Neuronal stem cell (in vitro differentiated cells): ENCODE measurements around the gene GJB6.

Source experiments
- DNase-seq: peaks from one replicate; pipeline ENCODE4 v3.0.0-alpha.2; 2013; ENCODE audit warnings: low spot score
- H2AFZ ChIP-seq: one replicate; pipeline ENCODE4 v1.6.1; 2013; ENCODE audit warnings: mild to moderate bottlenecking, low read length, inconsistent platforms
- H2AK5ac ChIP-seq: 2 replicates; pipeline ENCODE4 v1.6.1; 2013; ENCODE audit warnings: low read depth, mild to moderate bottlenecking, inconsistent platforms, low read length, moderate library complexity, mixed read lengths
- H2BK120ac ChIP-seq: 2 replicates; pipeline ENCODE4 v1.6.1; 2013; ENCODE audit warnings: low read depth, mild to moderate bottlenecking, inconsistent platforms, low read length, moderate library complexity, mixed read lengths
- H2BK12ac ChIP-seq: one replicate; pipeline ENCODE4 v1.6.1; 2013; ENCODE audit warnings: low read length, inconsistent platforms
- H2BK15ac ChIP-seq: 2 replicates; pipeline ENCODE4 v1.6.1; 2013; ENCODE audit warnings: mild to moderate bottlenecking, low read length, inconsistent platforms, mixed read lengths
- H2BK5ac ChIP-seq: one replicate; pipeline ENCODE4 v1.6.1; 2013; ENCODE audit warnings: inconsistent platforms, mild to moderate bottlenecking, low read length, moderate library complexity
- H3K14ac ChIP-seq: one replicate; pipeline ENCODE4 v1.6.1; 2013; ENCODE audit warnings: low read length, inconsistent platforms
- H3K18ac ChIP-seq: 2 replicates; pipeline ENCODE4 v1.6.1; 2013; ENCODE audit warnings: low read length, inconsistent platforms
- H3K23ac ChIP-seq: 2 replicates; pipeline ENCODE4 v1.6.1; 2013; ENCODE audit warnings: low read depth, mild to moderate bottlenecking, mixed read lengths, low read length, inconsistent platforms; ENCODE audit not compliant: poor library complexity
- H3K27ac ChIP-seq: replicated peaks from 3 replicates; pipeline ENCODE4 v1.5.1; 2013; ENCODE audit warnings: low read length, inconsistent platforms
- H3K27me3 ChIP-seq, 3 experiments: 2 replicates each; pipeline ENCODE4 v1.6.1; 2013; ENCODE audit warnings: low read length in 3 of 3, mild to moderate bottlenecking in 2 of 3, inconsistent platforms in 1 of 3, low read depth in 1 of 3, mixed read lengths in 1 of 3, moderate library complexity in 1 of 3; ENCODE audit not compliant: control insufficient read depth in 3 of 3, insufficient read depth in 3 of 3
- H3K36me3 ChIP-seq, 2 donors: replicated peaks in 1 of 2; 2 replicates each; pipeline ENCODE4 v1.6.1; 2013; ENCODE audit warnings: low read length in 2 of 2; ENCODE audit not compliant: control insufficient read depth in 2 of 2, insufficient read depth in 2 of 2
- H3K4ac ChIP-seq: 2 replicates; pipeline ENCODE4 v1.6.1; 2013; ENCODE audit warnings: inconsistent platforms, mild to moderate bottlenecking, low read length, moderate library complexity
- H3K4me1 ChIP-seq, 2 donors: 1 replicate in 1 of 2; 2 replicates in 1 of 2; pipeline ENCODE4 v1.6.1; 2013; ENCODE audit warnings: low read length in 2 of 2, low read depth in 1 of 2; ENCODE audit not compliant: control insufficient read depth in 2 of 2, insufficient read depth in 1 of 2
- H3K4me2 ChIP-seq: one replicate; pipeline ENCODE4 v1.6.1; 2013; ENCODE audit warnings: mild to moderate bottlenecking, low read length, inconsistent platforms; ENCODE audit not compliant: insufficient read depth, poor library complexity, severe bottlenecking
- H3K4me3 ChIP-seq, 2 donors: 2 replicates each; pipeline ENCODE4 v1.5.1; 2013; ENCODE audit warnings: low read length in 2 of 2, mild to moderate bottlenecking in 2 of 2, inconsistent platforms in 1 of 2, moderate library complexity in 1 of 2
- H3K79me1 ChIP-seq: one replicate; pipeline ENCODE4 v1.6.1; 2013; ENCODE audit warnings: low read depth, mild to moderate bottlenecking, inconsistent platforms, low read length, moderate library complexity
- H3K9ac ChIP-seq: one replicate; pipeline ENCODE4 v1.6.1; 2013; ENCODE audit warnings: mild to moderate bottlenecking, low read depth, low read length, inconsistent platforms; ENCODE audit not compliant: poor library complexity
- H3K9me3 ChIP-seq, 2 donors: replicated peaks in 1 of 2; 2 replicates each; pipeline versions ENCODE3 to v1.6.1; 2013; ENCODE audit warnings: low read length in 2 of 2, mild to moderate bottlenecking in 2 of 2, inconsistent platforms in 1 of 2, low read depth in 1 of 2, mixed read lengths in 1 of 2, moderate library complexity in 1 of 2; ENCODE audit not compliant: control insufficient read depth in 2 of 2, insufficient read depth in 1 of 2
- H4K8ac ChIP-seq: one replicate; pipeline ENCODE4 v1.6.1; 2013; ENCODE audit warnings: low read depth, mild to moderate bottlenecking, inconsistent platforms, low read length, moderate library complexity
- H4K91ac ChIP-seq: one replicate; pipeline ENCODE4 v1.6.1; 2013; ENCODE audit warnings: low read length, low read depth, mild to moderate bottlenecking, inconsistent platforms; ENCODE audit not compliant: poor library complexity
- WGBS, 2 donors: extraction: QIAGEN DNeasy Blood & Tissue Kit; methylation state at CpG; one replicate each; pipeline ENCODE4 v1.1.7; 2013; ENCODE audit warnings: missing lambda C conversion rate in 2 of 2, mixed read lengths in 1 of 2; ENCODE audit not compliant: insufficient read length in 2 of 2, insufficient replicate concordance in 1 of 2; ENCODE audit errors: extremely low coverage in 2 of 2; 5-methylcytosine and 5-hydroxymethylcytosine counted together

GJB6 gene

DNA sequence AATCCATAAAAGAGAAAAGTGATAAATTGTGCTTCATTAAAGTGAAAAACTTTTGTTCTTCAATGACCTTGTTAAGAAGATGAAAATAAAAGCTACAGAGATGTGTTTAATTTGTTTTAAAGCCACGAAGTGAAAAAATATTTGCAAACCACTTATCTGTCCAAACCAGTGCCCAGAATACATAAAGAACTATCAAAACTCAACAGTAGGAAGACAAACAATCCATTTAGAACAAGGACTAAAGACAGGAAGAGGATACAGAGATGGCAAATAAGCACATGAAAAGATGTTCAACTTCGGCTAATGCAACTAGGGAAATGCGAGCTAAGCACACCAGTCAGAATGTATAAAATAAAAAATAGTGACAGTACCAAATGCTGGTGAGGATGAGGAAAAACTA, 15.0 kb downstream of the GJB6 start:
- Histone ChIP-seq H4K91ac (no peak overlapping the region), H2AK5ac (no peak overlapping the region), H3K79me1 (no peaks in the 10 kb centered on the region), H3K4me2 (no peak overlapping the region), H3K4ac (no peak overlapping the region), H2AFZ (no peak overlapping the region), H3K4me1 (no peaks in the 10 kb centered on the region), H2BK15ac (no peak overlapping the region), H2BK5ac (no peak overlapping the region), H3K9me3 (no peaks in the 10 kb centered on the region), H4K8ac (no peak overlapping the region), H3K4me3 (no peak overlapping the region), H2BK12ac (no peak overlapping the region), H3K18ac (no peak overlapping the region), H2BK120ac (no peak overlapping the region), H3K36me3 (no peaks in the 10 kb centered on the region), H3K9ac (no peak overlapping the region), H3K27ac (no peak overlapping the region), H3K23ac (no peak overlapping the region), H3K27me3 (no peaks in the 10 kb centered on the region), H3K14ac (no peak overlapping the region)
- DNase-seq: no peak
- WGBS, 2 donors: no CpG with 5 or more reads among the region's 3 CpGs

GRCh38 chr13:20209948-20210347, 22.2 kb downstream of the GJB6 start:
- Histone ChIP-seq H4K8ac (no peak overlapping the region), H2BK12ac (no peak overlapping the region), H3K4me3 (no peak overlapping the region), H2BK5ac (no peak overlapping the region), H3K4me2 (no peak overlapping the region), H3K4ac (no peak overlapping the region), H3K36me3 (no peaks in the 10 kb centered on the region), H2AFZ (no peak overlapping the region), H3K27me3 (peaks cover 0 to 9% (median 0%) of the 10 kb centered on the region in 3 experiments), H3K27ac (no peak overlapping the region), H3K23ac (no peak overlapping the region), H2AK5ac (no peak overlapping the region), H2BK120ac (no peak overlapping the region), H3K9ac (no peak overlapping the region), H3K4me1 (no peaks in the 10 kb centered on the region), H3K14ac (no peak overlapping the region), H3K18ac (no peak overlapping the region), H3K9me3 (no peaks in the 10 kb centered on the region), H4K91ac (no peak overlapping the region), H3K79me1 (peaks cover 2% of the 10 kb centered on the region), H2BK15ac (no peak overlapping the region)
- no peak for DNase-seq
- WGBS, 2 donors: no CpG with 5 or more reads among the region's 1 CpG

- H3K14ac ChIP-seq: no peak overlapping the region
- H3K4ac ChIP-seq: no peak overlapping the region
- no peak overlapping the region for H2BK12ac ChIP-seq
- no peak overlapping the region for H3K23ac ChIP-seq
- DNase-seq: no peak
- no peak overlapping the region for H2BK5ac ChIP-seq
- peaks cover 0 to 9% (median 0%) of the 10 kb centered on the region in 3 experiments for H3K27me3 ChIP-seq
- no peak overlapping the region for H3K4me2 ChIP-seq
- H3K9me3 ChIP-seq: no peaks in the 10 kb centered on the region
- no peaks in the 10 kb centered on the region for H3K4me1 ChIP-seq
- no peak overlapping the region for H2BK15ac ChIP-seq
- H3K9ac ChIP-seq: no peak overlapping the region
- H3K4me3 ChIP-seq: no peak overlapping the region
- H2AFZ ChIP-seq: no peak overlapping the region
- H4K91ac ChIP-seq: no peak overlapping the region
- H3K27ac ChIP-seq: no peak overlapping the region
- no peak overlapping the region for H4K8ac ChIP-seq
- peaks cover 2% of the 10 kb centered on the region for H3K79me1 ChIP-seq
- no peaks in the 10 kb centered on the region for H3K36me3 ChIP-seq
- no peak overlapping the region for H2BK120ac ChIP-seq
- WGBS, 2 donors: no CpG with 5 or more reads among the region's 16 CpGs
- H3K18ac ChIP-seq: no peak overlapping the region
- H2AK5ac ChIP-seq: no peak overlapping the region
These were observed 25.4 kb downstream of the GJB6 start for GRCh38 chr13:20206698-20207235.

GRCh38 chr13:20206065-20206697, 25.9 kb downstream of the GJB6 start:
- Histone ChIP-seq H3K18ac (no peak overlapping the region), H2AFZ (no peak overlapping the region), H3K23ac (no peak overlapping the region), H3K9me3 (peaks cover 0 to 4% of the 10 kb centered on the region in 2 donors), H3K36me3 (no peaks in the 10 kb centered on the region), H3K4me1 (no peaks in the 10 kb centered on the region), H2BK15ac (no peak overlapping the region), H2BK120ac (no peak overlapping the region), H4K91ac (no peak overlapping the region), H3K79me1 (peaks cover 2% of the 10 kb centered on the region), H2AK5ac (no peak overlapping the region), H4K8ac (no peak overlapping the region), H2BK12ac (no peak overlapping the region), H3K9ac (no peak overlapping the region), H3K4me2 (no peak overlapping the region), H3K4me3 (no peak overlapping the region), H3K14ac (no peak overlapping the region), H3K27me3 (peaks cover 0 to 9% (median 0%) of the 10 kb centered on the region in 3 experiments), H3K27ac (no peak overlapping the region), H2BK5ac (no peak overlapping the region), H3K4ac (no peak overlapping the region)
- WGBS, 2 donors: no CpG with 5 or more reads among the region's 11 CpGs
- no peak for DNase-seq
